ENCODE results near the gene USP15.
"Not testable (repeated sequence)": the region's sequence is repeated elsewhere in the genome, so short reads cannot be mapped to it uniquely, and the experiment has no call there.

GRCh38 chr12:62461171-62461837 is 201.1 kb downstream of the USP15 start:
- TF ChIP-seq CTCF (IDR thresholded peaks at IDR 0.05; ENCODE audit: poor library complexity); EZH2 (IDR thresholded peaks at IDR 0.05; ENCODE audit: borderline replicate concordance); EZH2phosphoT487 (IDR thresholded peaks at IDR 0.05; ENCODE audit: low read depth, severe bottlenecking, unreplicated experiment): not testable (repeated sequence)
